Ammon's horn (tissue), 1 donor: ENCODE measurements around the gene COX4I1.
"Not testable (repeated sequence)": the region's sequence is repeated elsewhere in the genome, so short reads cannot be mapped to it uniquely, and the experiment has no call there.

Experiments
- DNase-seq: peaks from one replicate; pipeline ENCODE4 v3.0.0-alpha.2; 2016; ENCODE audit warnings: low spot score

COX4I1 gene

GRCh38 chr16:85824161-85825135 is 25.0 kb downstream of the COX4I1 start:
- DNase-seq, result no peak

GRCh38 chr16:85825326-85825725 is 25.8 kb downstream of the COX4I1 start:
- DNase-seq, result no peak

GRCh38 chr16:85826686-85827247 is 27.3 kb downstream of the COX4I1 start:
- no peak for DNase-seq

- DNase-seq, result no peak
These were observed 28.7 kb downstream of the COX4I1 start for GRCh38 chr16:85828166-85828565.

GRCh38 chr16:85829171-85829719 is 29.8 kb downstream of the COX4I1 start:
- DNase-seq, result no peak

- DNase-seq, result peak; percentile 68
These were observed 30.4 kb downstream of the COX4I1 start for GRCh38 chr16:85829751-85830445.

GRCh38 chr16:85830821-85831220 is 31.3 kb downstream of the COX4I1 start:
- no peak for DNase-seq

GRCh38 chr16:85832570-85833218 is 33.2 kb downstream of the COX4I1 start:
- no peak for DNase-seq

GRCh38 chr16:85833219-85833920 is 33.9 kb downstream of the COX4I1 start:
- no peak for DNase-seq

GRCh38 chr16:85834741-85835140 is 35.2 kb downstream of the COX4I1 start:
- no peak for DNase-seq

- no peak for DNase-seq
These were observed 35.8 kb downstream of the COX4I1 start for GRCh38 chr16:85835227-85835751.

- no peak for DNase-seq
These were observed 36.6 kb downstream of the COX4I1 start for GRCh38 chr16:85835956-85836705.

GRCh38 chr16:85836706-85837582 is 37.4 kb downstream of the COX4I1 start:
- no peak for DNase-seq

GRCh38 chr16:85837654-85838053 is 38.2 kb downstream of the COX4I1 start:
- DNase-seq, result not testable (repeated sequence)

- peak; percentile 50 for DNase-seq
These were observed 38.9 kb downstream of the COX4I1 start for GRCh38 chr16:85838381-85838780.

GRCh38 chr16:85838876-85839585 is 39.5 kb downstream of the COX4I1 start:
- DNase-seq, result no peak

GRCh38 chr16:85839681-85840240 is 40.3 kb downstream of the COX4I1 start:
- DNase-seq, result no peak

GRCh38 chr16:85840395-85840794 is 40.9 kb downstream of the COX4I1 start:
- no peak for DNase-seq
